Dendritic cell treated with granulocyte-macrophage colony-stimulating factor and Interleukin-4, amounts not matched to agents 40 ng/mL and 50 ng/mL, for 4 days (primary cell): ENCODE results near the gene REX1BD.
A peak's percentile ranks its signal among the peaks of the same experiment; 100 is the strongest.

Experiments
- H3K27ac Mint-ChIP-seq: one replicate; pipeline ENCODE4 v1.8.0; 2022; ENCODE audit warnings: mild to moderate bottlenecking, mixed read lengths
- H3K27me3 Mint-ChIP-seq: one replicate; pipeline ENCODE4 v1.8.0; 2022; ENCODE audit warnings: mild to moderate bottlenecking, mixed read lengths
- H3K36me3 Mint-ChIP-seq: one replicate; pipeline ENCODE4 v1.8.0; 2022; ENCODE audit warnings: low read depth, mixed read lengths
- H3K4me1 Mint-ChIP-seq: one replicate; pipeline ENCODE4 v1.8.0; 2022; ENCODE audit warnings: low read depth, mixed read lengths
- H3K4me3 Mint-ChIP-seq: one replicate; pipeline ENCODE4 v1.8.0; 2022; ENCODE audit warnings: mild to moderate bottlenecking, moderate library complexity, mixed read lengths
- H3K9me3 Mint-ChIP-seq: one replicate; pipeline ENCODE4 v1.8.0; 2022; ENCODE audit warnings: mixed read lengths
- intact Hi-C: fragments of 100-400 bp; cut with micrococcal nuclease; formaldehyde crosslinking; loops from one replicate; pipeline ENCODE4 v1.15.0; 2022

Gene REX1BD

DNA sequence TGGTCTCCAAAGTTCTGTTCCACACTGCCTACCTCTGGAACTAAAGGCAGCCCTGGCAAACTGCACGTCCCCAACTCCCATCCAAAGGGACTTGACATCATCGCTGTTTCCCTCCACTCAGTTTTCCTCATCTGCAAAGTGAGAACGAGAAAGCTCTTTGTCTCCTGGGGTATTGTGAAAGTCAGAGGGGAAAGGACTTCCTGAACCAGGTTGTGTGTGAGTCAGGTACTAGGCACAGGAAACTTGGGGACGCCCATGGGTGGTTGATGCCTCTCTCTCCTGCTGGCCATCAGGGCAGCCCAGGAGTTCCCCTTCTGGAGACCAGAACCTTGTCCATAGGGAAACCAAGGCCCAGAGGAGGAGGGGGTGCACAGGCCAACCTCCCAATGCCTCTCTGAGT is 13.3 kb downstream of the REX1BD start:
- H3K4me3 Mint-ChIP-seq = no peak overlapping the region
- H3K9me3 Mint-ChIP-seq = no peaks in the 10 kb centered on the region
- H3K27ac Mint-ChIP-seq = no peak overlapping the region
- no peaks in the 10 kb centered on the region for H3K36me3 Mint-ChIP-seq
- peaks cover 7% of the 10 kb centered on the region for H3K4me1 Mint-ChIP-seq
- intact Hi-C loops = no loop called here
- peaks cover 80% of the 10 kb centered on the region for H3K27me3 Mint-ChIP-seq

DNA sequence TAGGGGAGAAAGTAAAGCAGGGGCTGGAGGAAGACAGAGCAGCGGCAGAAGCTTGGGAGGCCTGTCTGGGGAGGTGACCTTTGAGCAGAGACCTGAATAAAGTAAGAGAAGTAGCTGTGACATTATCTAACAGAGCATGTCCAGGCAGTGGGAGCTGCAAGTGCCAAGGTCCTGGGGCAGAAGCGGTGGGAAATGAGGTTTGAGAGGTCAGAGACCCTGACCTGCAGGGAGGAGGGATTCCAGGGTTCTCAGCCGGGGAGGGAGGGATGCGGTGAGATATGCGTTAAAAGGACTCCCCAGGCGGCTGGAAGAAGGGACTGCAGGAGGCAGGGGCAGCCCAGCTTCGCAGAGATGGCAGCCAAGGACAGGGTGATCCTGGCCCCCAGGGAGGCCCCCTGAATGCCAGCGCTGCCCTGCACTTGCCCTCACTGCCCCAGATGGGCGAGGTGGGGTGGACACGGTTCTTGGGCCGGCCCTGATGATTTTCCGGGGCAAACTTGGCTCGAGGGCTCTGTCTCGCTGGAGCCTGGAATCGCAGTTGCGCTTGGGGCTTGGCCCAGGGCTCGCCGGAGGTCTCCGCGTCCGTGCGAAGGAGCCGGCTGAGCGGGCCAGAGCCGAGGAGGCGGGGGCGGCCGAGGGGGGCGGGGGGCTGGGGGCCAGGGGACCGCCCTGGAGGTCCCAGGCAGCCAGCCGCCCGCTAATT is 14.8 kb downstream of the REX1BD start:
- H3K36me3 Mint-ChIP-seq = no peaks in the 10 kb centered on the region
- peaks cover 15% of the 10 kb centered on the region for H3K4me1 Mint-ChIP-seq
- H3K9me3 Mint-ChIP-seq = no peaks in the 10 kb centered on the region
- H3K27me3 Mint-ChIP-seq = peaks cover 86% of the 10 kb centered on the region
- H3K4me3 Mint-ChIP-seq = no peak overlapping the region
- intact Hi-C loops = no loop called here
- H3K27ac Mint-ChIP-seq = no peak overlapping the region

DNA sequence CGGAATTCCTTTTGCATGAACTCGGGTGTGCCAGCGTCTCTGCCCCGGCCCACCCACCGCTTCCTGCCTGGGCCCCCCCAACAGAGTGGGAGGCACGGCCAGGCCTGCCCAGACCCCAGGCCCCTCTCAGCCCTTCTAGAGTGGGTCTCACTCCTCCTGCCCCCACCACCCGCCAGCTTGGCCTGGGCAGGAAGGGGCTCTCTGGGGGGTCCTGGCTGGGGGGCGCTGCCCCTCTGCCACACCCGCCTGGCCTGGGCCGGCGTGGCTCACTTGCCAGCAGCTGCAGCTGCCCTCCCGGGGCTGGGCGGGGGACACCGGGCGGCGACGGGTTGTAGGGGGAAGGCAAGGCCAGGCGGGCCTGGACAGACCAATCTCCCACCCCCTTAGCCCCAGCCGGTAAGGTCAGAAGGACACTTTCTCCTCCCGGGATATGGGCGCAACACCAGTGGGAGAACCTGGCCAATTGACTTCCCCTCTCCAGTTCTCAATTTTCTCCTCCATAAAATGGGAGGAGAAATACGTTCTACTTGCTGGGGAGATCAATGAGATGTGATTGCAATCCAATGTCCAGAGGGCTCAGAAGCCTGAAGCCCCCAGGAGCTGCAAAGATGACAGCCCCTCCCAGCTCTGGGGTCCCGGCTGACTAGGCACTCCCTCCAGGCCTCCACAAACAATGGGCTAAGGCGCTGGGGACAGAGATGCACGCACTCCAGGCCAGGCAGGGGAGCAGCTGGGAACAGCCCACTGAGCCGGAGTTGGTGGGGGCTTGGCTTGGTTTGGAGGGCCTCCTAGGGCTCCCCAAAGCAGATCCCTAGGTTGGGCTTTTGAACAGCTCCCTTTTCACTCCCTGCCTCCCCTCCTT is 15.6 kb downstream of the REX1BD start:
- Mint-ChIP-seq H3K27me3 (peaks cover 86% of the 10 kb centered on the region), H3K9me3 (no peaks in the 10 kb centered on the region), H3K4me1 (peaks cover 15% of the 10 kb centered on the region), H3K4me3 (no peak overlapping the region), H3K27ac (no peak overlapping the region), H3K36me3 (no peaks in the 10 kb centered on the region)
- intact Hi-C loops = no loop called here

DNA sequence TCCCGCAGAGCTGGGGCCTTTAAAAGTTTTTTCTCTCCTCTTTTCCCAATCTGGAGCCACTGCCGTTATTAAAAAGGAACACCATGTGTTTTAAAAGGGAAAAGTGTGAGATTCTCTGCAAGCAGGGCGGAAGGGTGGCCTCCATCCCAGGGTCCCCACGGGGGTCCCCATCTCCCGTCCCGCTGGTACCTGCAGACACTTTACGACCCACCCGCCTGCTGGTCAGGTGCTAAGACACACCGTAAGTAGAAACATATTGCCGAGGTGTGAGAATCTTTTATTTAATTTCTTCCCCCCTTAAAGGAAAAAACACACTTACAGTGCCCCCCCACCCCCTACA is 16.2 kb downstream of the REX1BD start:
- intact Hi-C loops = no loop called here
- Mint-ChIP-seq H3K4me3 (no peak overlapping the region), H3K27ac (no peak overlapping the region)

DNA sequence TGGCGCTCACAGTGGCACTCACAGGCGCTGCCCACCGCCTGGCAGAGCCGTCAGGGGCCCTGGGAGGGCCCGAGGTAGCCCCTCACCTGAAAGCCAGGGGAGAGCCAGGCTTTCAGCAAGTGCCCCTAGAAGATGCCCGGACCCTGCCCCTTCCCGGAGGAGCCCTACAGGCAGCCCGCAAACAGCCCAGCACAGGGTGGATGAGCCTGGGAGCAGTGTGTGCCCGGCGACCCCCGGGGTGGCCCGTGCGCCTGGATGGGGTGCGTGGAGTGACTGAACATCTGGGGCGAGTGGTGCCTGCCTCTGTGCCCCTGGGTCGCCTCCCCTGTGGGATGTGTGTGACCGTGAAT is 16.6 kb downstream of the REX1BD start:
- H3K4me3 Mint-ChIP-seq = no peak overlapping the region

More for the DNA sequence above, 16.2 kb downstream of the REX1BD start:
- H3K4me1 Mint-ChIP-seq = peaks cover 15% of the 10 kb centered on the region
- no peaks in the 10 kb centered on the region for H3K9me3 Mint-ChIP-seq
- no peaks in the 10 kb centered on the region for H3K36me3 Mint-ChIP-seq
- peaks cover 86% of the 10 kb centered on the region for H3K27me3 Mint-ChIP-seq

DNA sequence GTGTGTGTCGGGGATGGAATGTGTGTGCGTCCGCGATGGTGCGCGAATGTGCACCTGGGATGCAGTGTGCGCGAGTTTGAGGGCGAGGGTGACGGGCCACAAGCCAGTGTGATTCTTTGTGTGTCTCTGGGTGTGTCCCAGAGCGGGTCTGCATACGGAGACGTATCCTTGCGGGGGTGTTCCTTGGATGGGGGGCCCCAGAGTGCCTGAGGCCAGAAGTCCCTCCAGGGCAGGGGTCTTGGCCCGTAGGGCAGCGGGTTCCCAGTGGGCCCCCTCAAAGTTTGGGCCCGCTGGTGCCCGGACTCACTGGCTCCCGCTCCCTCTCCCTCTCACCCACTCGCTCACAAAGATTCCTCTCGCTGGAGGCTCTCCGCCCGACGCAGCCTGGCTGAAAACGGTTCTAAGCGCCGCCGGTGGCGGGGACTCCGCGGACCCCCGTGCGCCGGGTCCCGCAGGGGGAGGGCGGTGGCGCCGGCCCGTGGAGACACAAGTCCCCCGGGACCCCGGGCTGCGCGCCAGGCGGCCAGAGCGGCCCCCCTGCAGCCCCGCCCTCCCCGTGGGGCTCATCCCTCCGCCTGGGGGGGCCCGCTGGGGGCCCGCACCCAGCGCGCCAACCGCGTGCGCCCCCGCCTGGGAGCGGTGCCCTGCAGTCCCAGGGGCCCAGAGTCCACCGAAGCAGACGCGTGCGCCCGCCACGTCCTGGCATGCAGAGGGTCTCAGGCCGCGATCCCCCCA is 17.1 kb downstream of the REX1BD start:
- Mint-ChIP-seq H3K27ac (no peak overlapping the region), H3K4me3 (no peak overlapping the region)

More for the DNA sequence above, 16.6 kb downstream of the REX1BD start:
- Mint-ChIP-seq H3K9me3 (no peaks in the 10 kb centered on the region), H3K27me3 (peaks cover 86% of the 10 kb centered on the region), H3K27ac (no peak overlapping the region), H3K4me1 (peaks cover 15% of the 10 kb centered on the region), H3K36me3 (no peaks in the 10 kb centered on the region)
- intact Hi-C loops = no loop called here

DNA sequence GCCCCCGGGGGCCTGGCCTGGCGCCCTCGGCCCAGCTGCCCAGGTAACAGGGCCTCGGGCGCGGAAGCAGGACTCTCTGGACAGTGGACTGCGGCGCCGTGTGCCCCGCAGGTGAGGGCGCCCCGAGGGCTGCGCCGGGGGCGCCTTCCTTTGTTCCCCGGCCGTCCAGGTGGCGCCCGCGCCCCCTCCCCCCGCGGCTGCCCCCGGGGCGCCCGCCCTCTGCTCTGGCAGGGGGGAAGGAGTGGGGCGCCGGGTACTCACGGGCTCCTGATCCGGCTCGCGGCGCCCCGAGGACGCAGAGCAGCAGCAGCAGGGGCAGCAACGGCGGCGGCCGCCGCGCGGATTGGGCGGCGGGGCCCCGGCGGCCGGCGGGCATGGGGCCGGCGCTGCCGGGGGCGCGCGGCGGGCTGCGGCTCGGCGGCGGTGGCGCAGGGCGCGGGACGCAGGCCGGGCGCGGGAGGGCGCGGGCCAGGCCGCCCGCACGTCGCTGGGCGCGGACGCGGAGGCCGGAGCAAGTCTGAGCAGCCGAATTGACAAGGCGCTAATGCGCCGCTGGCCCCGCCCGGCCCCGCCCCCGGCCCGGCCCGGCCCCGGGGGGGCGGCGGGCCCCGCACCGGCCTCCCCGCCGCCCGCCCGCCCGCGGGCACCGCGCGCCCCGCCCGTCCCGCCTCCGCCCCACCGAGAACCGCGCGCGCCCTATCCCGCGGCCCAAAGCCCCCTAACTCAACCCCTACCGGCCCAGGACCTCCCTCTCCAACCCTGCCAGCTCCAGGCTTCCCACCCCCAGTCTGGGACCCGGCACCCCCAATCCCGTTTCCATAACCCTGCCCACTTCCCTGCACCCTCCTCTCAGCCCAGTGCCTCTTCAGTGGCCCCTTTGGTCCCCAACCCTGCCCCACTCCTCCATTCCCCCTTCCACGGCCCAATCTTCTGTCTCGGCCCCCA is 18.0 kb downstream of the REX1BD start, which contains the start of gene CRLF1:
TSS of gene CRLF1 (minus strand) at position 519 of the 945 bp plus-strand sequence. CDS start at position 376, 143 bp downstream.
- no peaks in the 10 kb centered on the region for H3K36me3 Mint-ChIP-seq
- no peak within 1 kb of the TSS for H3K27ac Mint-ChIP-seq
- peak within 1 kb of the TSS; percentile 22 for H3K4me3 Mint-ChIP-seq
- H3K9me3 Mint-ChIP-seq = no peaks in the 10 kb centered on the region
- H3K4me1 Mint-ChIP-seq = peaks cover 20% of the 10 kb centered on the region
- intact Hi-C loops = no loop called here
- H3K27me3 Mint-ChIP-seq = peaks cover 83% of the 10 kb centered on the region

More for the DNA sequence above, 17.1 kb downstream of the REX1BD start:
- Mint-ChIP-seq H3K4me1 (peaks cover 15% of the 10 kb centered on the region), H3K36me3 (no peaks in the 10 kb centered on the region), H3K9me3 (no peaks in the 10 kb centered on the region), H3K27me3 (peaks cover 85% of the 10 kb centered on the region)
- intact Hi-C loops = no loop called here

DNA sequence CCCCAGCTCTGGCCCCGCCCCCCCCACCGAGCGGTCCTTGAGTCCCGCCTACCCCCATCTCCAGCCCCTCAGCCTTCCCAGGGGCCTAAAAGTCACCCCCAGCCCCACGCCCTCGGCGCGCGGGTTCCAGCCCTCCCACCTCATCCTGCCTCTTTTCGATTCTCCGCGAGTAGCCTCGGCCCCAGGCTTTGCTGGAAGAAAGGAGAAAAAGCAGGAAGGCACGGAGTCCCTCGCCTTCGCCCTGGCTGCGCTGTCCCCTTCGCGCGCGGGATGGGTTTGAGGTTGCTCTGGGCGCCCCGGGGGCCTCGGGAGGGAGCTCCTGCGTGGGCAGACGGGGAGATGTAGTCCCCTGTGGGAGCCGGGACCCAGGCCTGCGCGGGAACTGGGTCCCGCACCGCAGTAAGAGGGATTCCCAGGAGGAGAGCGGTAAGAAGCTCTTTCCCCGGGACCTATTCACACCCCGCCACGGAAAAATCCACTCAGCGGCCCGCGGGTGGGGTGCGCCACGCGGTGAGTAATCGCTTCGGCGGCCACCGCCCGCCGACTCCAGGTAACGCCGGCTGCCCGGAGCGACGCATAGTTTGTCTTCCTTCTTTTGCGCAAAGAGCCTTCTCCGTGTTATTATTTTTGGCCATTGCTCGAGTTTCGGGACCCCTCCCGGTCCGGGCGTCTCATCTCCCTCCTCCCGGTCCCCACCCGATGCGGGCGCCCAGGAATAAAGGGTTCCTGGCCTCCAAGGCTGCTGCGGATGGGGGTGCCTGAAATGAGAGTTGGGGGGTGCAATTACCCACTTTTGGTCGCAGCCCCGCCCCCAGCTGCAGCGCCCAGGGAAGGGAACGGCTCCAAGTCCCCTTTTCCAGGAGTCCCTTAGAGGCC is 18.9 kb downstream of the REX1BD start:
- Mint-ChIP-seq H3K36me3 (no peaks in the 10 kb centered on the region), H3K27me3 (peaks cover 83% of the 10 kb centered on the region), H3K27ac (no peak overlapping the region), H3K4me3 (no peak overlapping the region), H3K4me1 (peaks cover 26% of the 10 kb centered on the region), H3K9me3 (no peaks in the 10 kb centered on the region)
- intact Hi-C loops = no loop called here

DNA sequence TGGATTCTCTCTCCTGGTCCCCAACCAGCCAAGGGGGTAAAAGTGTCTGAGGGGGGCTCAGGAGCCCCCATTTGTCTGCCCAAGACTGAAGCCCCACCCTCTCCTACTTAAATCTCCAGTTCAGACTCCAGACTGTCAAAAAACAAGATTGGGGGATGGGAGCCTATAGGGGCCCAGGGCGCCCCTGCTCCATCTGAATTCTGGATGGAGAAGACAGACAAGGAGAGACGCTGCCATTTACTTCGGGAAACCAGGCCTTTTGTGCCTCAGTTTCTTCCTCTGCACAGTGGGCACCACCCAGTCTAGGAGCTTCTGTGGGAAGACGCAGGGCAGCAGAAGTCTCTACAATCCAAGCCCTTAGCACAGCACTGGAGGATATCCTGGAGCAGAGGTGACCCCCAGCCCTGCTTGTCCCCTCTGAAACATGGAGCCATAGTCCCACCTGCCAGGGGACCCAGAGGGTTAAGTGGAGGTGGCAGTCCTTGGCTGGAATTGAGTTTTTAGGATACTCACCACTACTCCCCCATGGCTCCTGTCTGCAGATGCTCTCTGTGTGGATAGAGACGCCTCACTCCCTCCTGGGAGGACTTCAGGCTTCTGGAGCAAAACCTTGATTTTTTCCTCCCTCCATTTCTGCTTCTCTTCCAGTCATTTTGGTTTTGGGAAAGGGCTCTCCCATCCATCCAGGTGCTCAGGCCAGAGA is 19.7 kb downstream of the REX1BD start:
- Mint-ChIP-seq H3K9me3 (no peaks in the 10 kb centered on the region), H3K27ac (no peak overlapping the region), H3K4me3 (no peak overlapping the region), H3K4me1 (peaks cover 29% of the 10 kb centered on the region), H3K36me3 (no peaks in the 10 kb centered on the region), H3K27me3 (peaks cover 83% of the 10 kb centered on the region)
- intact Hi-C loops = no loop called here

DNA sequence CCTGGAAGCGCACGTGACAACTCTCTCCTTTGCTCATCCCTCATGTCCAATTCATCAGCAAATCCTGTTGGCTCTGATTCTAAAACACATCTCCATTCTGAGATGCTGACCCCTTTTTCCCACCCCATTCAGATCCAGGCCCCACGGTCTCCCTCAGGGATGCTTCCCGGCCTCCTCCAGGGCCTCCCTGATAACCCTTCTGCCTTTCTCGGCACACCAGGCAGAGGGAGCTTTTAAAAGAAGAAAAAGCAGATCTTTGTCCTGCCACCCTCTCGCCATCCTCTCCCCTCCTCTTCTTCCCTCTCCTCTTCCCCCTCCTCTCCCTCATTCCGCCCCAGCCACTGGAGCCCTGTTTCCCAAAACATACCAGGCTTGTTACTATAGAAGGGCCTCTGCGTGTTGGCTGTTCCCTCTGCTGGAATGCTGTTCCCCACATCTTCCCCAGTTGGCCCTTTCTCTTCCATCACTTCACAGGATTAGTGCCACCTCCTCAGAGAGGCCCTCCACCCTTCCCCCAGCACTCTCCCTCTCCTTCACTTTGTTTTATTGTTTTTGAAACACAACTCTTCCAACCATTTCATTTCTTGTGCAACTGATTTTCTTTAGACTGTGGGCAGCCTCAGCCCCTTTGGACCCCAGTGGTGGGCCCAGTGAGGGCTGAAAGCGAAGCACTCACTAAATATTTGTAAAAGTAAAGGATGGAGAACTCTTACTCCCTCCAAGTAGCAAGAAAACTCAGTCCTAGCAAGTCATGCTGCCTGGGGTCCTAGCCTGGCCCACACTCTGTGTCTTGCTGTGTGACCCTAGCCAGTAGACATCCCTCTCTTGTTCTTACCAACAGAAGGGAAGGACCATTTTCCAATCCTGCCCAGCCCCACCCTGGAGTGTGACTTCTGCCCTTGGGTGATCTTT is 20.5 kb downstream of the REX1BD start:
- Mint-ChIP-seq H3K4me1 (peaks cover 31% of the 10 kb centered on the region), H3K4me3 (no peak overlapping the region), H3K27me3 (peaks cover 86% of the 10 kb centered on the region), H3K9me3 (no peaks in the 10 kb centered on the region), H3K27ac (no peak overlapping the region), H3K36me3 (no peaks in the 10 kb centered on the region)
- intact Hi-C loops = no loop called here

DNA sequence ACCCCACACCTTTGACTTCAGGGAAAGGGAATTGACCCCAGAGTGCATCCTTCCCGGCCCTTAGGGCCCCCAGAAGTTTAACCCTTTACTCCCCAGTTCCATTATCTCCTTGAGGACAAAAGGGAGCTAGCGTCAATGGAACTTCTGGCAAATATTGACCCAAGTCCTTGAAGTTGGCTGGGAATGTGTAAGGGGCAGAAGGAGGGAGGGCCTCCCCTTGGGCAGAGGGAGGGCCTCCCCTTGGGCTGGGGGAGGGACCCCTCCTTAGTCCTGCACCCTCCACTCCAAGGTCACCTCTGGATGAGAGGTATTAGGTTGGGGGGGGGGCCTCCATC is 21.1 kb downstream of the REX1BD start:
- Mint-ChIP-seq H3K4me3 (no peak overlapping the region), H3K36me3 (no peaks in the 10 kb centered on the region), H3K9me3 (no peaks in the 10 kb centered on the region), H3K27ac (no peak overlapping the region), H3K27me3 (peaks cover 86% of the 10 kb centered on the region), H3K4me1 (peaks cover 31% of the 10 kb centered on the region)
- intact Hi-C loops = no loop called here

DNA sequence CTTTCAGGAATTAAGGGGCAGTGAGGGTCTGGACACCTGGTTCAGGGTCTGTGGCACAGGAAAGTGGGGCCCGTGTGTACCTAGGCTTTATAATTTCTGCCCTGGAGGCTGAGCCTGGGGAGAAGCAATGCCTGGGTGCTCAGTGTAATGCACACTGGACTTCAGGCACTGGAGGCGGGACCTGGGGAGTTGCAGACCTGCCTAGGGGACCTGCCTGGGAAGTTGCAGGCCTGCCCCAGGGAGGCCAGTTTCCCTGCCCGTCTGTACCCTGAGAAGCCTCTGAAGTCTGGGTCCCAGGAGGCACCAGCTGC is 21.6 kb downstream of the REX1BD start:
- Mint-ChIP-seq H3K27ac (no peak overlapping the region), H3K9me3 (no peaks in the 10 kb centered on the region), H3K4me3 (no peak overlapping the region), H3K27me3 (peaks cover 86% of the 10 kb centered on the region), H3K4me1 (peaks cover 31% of the 10 kb centered on the region), H3K36me3 (no peaks in the 10 kb centered on the region)
- intact Hi-C loops = no loop called here
